SKM-1 (cell line): ENCODE results near the gene ANP32E.

Experiments
- DNase-seq: peaks from one replicate; lab custom pipeline; 2025; ENCODE audit not compliant: unreplicated experiment; lab: John Stamatoyannopoulos, UW

ANP32E gene

DNA sequence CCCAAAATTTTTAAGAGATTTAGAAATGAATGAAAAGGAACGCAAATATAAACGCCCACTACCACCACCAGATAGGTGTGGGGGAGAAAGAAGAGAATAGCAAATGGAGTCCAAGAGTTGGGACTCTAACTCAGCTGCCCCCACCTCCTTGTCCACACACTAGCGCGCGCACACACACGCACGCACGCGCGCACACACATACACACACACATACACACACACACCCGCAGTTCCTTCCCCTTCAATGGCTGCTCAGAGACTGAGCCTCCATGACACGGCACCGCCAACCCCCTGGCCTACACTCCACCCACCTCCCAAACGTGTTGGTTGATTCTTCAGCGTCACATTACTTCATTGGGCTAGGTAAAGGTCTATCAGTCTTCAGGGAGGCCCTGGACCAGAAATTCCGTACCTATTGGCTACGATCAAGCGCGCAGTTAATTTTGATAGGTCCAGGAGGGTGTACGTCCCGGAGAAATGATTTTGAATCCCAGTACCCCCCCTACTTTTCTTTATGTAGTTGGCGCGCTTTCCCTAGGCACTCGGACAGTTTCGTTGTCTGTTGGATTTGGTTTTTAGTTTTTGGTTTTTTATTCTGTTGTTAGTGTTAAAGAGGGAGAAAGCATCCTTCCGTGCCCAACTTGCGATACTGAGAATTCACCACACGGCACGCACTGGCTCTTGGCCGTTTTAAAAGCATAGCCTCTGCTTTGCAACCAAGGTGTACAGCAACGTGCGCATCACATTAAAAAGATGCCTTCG is at the start of gene ANP32E:
Gene ANP32E (minus strand): TSS at position 261 of the 762 bp plus-strand sequence. CDS start 326 bp downstream, outside the sequence.
- DNase-seq, result peak; percentile 100

DNA sequence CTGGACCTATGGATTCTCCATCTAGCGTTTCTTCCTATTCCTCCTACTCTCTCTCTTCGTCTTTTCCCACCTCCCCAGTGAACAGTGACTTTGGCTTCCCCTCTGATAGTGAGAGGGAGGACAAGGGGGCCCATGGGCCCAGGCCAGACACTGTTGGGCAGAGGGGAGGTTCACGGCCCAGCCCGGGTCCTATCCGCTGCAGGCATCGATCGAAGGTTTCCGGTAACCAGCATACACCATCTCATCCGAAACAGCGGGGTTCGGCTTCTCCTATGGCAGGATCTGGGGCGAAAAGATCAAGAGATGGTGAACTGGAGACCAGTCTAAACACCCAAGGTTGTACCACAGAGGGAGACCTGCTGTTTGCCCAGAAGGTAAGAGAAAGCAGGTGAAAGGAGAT is 47.3 kb upstream of the ANP32E start:
- no peak for DNase-seq

DNA sequence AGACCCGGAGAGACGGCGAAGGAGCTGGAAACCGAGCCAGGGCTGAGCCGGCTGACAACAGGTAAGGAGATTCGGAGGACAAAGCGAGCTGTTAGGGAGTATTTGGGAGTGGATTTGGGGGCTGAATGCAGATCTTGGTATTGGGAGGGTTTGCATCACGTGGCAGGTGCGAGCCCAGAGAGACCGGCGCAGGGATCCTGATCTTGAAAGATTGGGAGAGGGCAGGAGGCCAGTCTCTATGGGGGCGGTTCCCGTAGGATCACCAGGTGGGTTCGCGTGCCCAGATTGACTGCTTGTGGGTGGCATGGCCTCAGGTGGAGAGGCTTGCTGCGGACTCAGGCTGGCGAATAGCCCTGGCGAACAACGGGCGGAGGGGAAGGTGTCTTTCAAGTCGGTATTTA is 46.6 kb upstream of the ANP32E start:
- no peak for DNase-seq

DNA sequence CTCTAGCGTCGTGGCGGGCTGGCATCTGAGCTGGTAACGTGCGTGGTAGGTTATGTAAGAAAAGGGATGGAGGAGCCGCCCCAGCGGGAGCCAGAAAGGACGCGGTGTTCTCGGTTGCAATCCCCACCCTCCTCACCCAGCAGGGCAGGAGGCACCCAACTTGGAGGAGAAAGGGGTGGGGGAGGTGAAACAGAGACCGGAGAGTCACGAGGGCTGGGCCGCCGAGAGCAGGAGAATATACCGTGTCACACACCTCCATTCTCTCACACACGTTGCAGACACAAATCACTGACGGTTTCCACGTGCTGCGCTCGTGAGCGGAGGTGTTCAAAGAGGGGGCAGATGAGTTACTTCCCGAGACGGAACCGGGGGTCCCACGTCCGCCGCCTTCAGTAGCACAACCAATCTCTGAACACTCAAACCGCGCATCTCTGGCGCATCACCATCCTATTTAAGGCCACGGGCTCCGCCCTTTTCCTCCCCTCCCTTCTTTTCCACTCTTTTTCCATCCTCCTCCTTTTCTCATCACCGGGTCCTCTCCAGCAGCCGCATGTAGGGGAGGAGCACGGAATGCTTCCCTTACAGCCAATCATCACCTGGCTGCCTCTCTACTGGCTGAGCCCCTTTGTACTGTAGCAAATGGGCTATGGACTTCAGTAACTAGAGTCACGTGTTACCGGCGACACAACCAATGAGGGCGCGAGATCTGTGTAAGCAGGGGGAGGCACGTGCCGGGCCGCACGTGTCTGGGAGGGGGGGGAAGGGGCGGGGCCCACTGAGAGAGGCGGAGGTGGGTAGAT is 46.0 kb upstream of the ANP32E start, which contains the start of gene CIART:
Gene CIART (plus strand): TSS at position 797 of the 800 bp plus-strand sequence. CDS start 714 bp downstream, outside the sequence.
- peak; percentile 54 for DNase-seq

DNA sequence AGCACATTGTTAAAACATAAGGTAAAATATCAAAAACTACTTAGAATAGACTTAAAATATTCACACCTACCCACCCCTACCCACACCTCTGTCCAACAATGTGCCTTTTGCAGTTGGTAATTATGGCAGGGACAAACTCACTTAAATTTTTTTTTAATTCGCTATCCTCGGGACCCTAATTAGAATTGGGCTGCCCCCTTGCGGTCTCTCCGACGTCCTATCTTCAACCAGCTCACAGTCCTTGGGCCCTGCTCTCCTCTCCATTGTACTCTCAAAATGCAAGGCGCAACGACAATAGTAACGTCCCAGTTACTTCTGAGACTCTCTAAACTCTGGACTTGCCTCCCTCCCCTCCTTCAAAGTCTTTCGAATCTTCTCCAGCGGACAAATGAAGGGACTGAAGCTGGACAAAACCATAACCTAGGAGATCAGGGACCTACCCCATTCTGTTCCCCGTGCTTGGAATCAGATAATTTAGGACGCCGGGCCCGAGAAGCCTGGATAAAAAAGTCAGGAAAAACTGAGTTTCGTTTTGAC is 45.4 kb upstream of the ANP32E start:
- peak; percentile 33 for DNase-seq

DNA sequence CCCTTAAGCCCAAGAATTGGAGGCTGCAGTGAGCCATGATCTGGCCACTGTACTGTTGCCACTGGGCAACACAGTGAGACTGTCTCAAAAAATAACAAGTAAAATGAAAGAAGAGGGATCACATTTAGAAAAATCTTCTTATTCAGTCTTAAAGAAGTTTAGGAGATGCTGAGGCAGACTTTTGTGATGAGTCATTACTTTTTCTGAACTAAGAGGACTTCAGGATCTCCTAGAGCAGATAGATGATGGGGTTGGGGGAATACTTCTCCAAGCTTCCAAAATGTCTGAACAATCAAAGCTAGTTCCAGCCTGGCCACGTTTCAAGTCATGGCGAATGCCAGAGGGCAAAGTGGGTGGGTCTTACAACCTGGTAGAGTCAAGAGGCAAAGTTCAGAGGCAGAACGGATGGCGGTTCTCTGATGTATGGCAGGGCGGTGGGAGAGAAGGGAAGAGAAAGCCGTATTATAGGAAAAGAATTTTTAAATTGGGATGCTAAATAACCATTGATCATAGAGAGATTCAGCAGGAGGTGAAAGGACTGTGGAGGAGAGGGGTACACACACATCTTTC is 44.3 kb upstream of the ANP32E start:
- no peak for DNase-seq

DNA sequence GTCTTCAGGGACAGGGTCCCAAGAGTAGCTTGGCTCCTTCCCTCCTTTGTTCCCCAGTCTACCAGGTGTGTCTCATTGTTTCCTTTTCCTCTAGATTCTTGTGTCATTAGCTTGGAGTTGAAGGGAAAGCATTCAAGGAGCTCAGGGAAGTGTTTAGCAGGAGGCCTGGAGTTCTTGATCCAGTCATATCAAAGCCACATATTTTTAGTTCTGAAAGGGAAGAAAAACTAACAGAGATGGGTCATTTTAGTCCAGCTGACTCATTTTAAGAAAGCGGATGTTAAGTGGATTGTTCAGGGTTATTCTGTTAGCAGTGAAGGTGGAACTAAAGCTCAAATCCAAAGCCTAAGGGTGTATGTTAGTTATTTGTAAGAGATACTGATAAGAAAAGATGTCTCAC is 37.4 kb upstream of the ANP32E start:
- DNase-seq, result no peak

DNA sequence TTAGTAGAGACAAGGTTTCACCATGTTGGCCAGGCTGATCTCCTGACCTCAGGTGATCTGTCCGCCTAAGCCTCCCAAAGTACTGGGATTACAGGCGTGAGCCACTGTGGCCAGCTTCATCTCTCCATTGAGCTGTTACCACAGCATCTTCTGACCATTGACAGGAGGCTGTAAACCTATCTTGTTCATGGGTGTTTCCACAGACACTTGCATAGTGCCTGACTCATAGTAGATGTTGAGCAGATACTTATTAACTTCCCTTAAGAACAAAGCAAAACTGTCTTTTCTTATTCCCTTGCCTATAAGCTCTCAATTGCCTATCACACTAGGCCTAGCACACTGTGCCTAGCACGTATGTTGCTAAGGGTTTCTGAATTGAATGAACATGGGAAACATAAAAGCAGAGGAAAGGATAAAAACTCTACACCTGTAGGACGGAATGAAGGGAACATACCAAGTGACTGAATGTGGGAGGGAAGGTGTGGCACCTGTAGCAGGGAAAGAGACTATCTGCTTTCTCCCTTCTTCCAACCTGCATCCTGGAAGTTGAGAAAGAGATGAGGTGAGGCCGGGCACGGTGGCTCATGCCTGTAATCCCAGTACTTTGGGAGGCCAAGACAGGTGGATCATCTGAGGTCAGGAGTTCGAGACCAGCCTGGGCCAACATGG is 35.5 kb upstream of the ANP32E start:
- no peak for DNase-seq

DNA sequence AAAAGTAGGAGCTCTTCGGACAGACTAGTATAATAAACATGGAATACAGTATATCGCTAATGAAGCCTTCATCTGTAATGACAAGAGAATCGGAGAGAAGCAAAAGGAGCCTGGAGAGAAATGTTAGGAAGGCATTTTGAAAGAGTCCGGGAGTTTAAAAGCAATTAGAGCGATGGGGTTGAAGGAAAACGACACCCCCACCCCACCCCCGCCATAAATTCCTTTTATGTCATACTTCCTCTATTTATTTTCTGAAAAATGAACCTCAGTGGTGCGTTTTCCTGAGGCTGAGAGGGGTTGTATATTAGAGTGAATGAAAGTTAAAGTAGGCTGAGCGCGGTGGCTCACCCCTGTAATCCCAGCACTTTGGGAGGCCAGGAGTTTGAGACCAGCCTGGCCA is 33.5 kb upstream of the ANP32E start:
- peak; percentile 67 for DNase-seq

DNA sequence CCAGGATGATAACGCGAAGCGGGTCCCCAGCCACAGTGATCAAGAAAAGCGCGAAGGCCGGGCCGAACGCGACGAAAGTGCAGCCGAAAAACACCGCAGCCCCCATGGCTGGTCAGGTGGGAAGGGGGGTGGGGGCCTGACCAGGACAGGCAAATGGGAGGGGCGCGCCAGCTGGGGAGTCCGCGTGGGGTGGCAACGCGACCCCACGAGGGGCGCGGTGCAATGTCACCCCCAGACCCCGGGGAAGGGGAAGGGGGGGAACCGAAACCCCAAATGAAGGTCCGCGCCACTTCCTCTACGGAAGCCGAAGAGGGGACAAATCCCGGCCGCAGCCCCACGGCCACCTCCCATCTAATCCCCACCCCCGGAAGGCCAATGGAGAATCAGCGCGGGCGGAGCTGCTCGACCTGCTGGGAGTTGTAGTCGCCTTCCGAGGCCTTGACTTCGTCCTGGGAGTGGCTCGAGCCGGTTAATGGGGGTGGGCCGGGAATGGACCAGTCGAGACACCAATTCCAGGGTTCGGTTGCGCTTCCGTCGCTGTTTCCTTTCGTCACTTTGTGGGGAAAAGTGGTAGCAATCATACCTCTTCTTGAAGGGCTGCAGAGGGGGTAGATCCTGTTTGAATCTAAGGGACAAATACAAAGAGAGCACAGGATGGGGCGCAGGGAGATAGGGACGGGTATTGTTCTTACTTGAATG is 32.9 kb upstream of the ANP32E start, which contains the start of gene APH1A:
Gene APH1A (minus strand): TSS at position 312 of the 699 bp plus-strand sequence. CDS start 206 bp downstream, at position 106.
- DNase-seq, result peak; percentile 98

DNA sequence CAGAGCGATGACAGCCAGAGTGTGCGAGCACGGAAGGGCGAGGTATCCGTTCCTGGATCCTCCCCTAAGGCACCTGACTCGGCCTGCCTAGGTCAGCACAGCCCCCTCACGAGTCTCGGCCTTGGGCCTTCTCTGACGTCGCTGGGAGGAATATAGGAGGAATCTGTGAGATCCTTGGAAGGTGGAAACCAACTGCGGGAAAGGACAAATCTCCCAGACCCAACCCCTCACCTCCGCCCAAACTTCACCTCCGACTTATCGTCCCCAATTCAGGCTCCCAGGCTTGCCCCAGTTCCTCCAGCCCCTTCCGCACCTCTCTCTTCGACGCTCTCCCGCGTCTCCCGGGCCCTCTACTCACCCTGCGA is 32.4 kb upstream of the ANP32E start:
- DNase-seq, result no peak

DNA sequence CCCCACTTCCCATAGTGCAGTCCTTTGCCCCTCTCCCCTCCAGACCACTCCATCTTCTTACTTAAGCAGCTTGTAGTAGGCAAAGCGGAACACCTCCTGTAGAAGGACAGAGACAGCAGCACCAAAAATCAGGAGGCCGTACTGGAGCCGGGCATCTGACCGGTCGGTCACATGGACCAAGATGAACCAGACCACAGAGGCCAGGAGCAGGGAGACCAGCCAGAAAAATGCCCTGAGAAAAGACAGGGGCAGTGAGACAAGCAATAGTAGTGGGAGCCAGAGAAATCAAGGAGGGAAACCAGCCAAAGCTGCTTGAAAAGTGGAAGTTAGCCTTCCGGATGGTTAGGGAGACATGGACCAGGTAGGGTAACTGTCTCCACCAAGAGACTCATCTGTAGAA is 32.0 kb upstream of the ANP32E start:
- DNase-seq, result no peak

DNA sequence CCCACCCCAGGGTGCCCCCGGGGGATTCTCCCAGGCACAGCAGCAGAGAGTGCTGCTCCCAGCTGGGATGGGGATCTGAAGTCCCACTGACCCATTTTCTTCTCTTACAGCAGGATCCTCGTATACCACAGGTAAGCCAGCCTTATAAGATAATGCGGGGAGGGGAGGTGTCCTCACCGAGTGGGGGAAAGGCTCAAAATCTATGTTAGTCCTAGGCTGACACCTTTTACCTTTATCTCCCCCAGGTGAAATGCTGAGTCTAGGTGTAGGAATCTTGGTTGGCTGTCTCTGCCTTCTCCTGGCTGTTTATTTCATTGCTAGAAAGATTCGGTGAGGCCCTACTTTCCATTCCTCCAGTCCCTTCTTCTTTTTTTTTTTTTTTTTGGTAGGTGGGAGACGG is 27.6 kb upstream of the ANP32E start:
- no peak for DNase-seq

DNA sequence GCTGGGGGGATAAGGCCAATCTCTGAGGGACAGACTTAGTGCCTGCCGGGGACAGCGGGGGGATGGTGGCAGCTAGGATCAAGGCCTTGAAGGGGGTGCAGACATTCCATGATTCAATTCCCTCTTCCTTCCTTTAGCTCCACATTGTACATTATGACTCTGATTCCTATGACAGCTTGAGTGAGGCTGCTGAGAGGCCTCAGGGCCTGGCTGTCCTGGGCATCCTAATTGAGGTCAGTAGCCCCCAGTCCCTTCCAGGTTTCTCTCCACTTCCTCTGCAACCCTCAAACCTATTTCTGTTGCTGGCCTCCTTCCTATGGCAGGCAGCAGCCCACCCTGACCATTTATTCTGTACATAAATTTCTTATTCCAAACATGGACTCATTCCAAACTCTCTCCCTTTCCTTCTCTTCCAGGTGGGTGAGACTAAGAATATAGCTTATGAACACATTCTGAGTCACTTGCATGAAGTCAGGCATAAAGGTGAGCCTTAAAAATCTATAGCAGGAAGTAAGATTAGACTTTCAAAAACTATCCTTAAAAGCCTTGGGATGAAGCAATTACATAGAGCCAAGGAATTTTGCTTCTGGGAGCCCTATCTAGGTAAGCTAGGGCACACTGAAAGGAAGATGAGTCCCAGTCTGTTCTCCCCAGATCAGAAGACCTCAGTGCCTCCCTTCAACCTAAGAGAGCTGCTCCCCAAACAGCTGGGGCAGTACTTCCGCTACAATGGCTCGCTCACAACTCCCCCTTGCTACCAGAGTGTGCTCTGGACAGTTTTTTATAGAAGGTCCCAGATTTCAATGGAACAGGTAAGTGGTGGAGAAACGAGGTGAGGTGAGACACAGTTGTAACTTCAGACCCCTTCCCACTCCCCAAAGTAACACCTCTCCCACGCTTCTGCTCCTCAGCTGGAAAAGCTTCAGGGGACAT is 26.7 kb upstream of the ANP32E start:
- DNase-seq, result no peak

DNA sequence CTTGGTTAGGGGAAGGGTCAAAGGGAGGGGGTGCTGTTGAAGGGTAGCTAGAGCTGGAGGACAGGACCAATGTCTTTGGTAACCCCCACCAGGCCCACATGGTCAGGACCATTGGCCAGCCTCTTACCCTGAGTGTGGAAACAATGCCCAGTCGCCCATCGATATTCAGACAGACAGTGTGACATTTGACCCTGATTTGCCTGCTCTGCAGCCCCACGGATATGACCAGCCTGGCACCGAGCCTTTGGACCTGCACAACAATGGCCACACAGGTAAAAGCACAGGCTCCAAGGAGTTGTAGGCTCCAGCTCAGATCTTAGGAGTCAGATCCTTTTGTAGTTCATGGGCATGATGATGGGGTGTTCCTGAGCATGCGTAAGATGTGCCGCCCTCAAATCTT is 25.5 kb upstream of the ANP32E start:
- no peak for DNase-seq

DNA sequence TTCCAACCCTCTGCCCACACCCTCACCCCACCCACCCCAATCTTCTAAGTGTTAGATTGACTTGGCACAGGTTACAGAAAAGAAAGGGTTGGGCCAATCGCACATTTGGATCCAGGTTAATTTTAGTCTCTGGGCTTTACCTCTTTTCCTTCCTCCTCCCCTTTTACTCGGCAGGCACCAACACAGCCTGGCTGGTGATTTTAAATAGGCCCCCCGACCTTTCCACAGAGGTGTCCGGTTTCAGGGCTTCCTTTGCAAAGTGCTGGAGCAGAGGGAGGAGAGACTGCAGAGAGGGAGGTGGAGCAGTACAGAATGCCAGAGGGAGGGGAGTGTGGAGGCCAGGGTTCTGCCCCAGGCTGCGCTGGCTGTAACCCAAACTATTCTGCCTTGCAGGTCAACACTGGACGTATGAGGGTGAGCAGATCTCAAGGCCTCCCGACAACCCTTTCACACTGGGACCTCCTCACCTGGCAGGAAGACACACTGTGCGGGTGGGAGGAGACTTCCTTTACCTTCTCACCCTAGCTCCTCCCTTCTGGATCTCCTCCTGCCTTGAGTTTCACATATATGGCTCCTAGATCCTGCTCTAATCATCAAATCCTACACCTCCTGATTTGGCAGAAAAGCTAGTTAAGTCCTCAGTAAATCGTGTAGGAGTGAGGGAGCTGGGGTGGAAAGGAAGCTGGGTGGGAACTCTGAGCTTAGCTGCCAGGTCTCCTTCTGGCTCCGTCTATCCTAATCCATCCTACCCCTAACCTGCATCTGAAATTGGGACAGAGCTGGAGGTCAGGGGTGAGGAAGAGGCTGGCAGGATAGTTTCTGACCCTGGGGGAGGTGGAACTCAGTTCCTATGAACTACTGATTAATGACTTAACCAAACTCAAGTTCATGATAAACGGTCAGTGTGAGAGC is 24.1 kb upstream of the ANP32E start:
- DNase-seq, result no peak

DNA sequence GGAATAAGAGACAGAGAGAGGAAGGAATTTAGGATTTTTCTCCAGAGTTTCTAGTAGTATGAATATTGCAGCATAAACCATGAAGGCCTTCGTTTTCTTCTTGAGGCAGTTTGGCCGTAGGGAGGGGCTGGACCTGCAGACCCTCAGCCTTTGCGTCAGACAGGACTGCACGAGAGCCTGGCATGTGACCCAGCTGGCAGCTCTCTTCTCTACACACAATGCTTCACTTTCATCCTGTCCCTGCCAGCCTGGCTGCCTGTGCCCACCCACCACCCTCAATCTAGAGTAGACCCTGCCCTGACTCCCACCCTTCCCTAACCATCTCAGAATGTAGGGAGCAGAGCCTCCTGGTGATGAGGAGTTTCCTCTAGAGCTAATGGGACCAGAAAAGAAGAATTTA is 23.3 kb upstream of the ANP32E start:
- DNase-seq, result no peak
